Measurements from ENCODE around the gene YTHDC2.
"Not testable (repeated sequence)": the region's sequence is repeated elsewhere in the genome, so short reads cannot be mapped to it uniquely, and the experiment has no call there.

YTHDC2 gene

GRCh38 chr5:113520899-113521298 lies 7.4 kb downstream of the YTHDC2 start:
- no peak for DNase-seq

- no peak for DNase-seq
Measured at GRCh38 chr5:113523168-113523567, 9.7 kb downstream of the YTHDC2 start.

DNA sequence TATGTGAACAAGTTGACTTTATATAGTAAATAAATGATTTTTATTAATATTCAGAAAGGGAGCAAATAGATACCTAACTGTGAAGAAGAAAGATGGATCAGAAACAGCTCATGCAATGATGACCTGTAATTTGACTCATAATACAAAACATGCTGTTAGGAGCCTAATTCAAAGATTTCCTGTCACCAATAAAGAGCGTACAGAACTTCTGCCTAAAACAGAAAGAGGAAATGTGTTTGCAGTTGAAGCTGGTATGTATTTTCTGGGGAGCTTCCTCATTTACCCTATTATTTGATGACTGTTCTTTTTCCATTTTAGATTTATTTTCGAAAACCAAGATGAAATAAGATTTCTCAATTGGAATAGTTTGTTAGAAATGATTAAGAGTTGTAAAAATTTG lies 11.4 kb downstream of the YTHDC2 start:
- DNase-seq, result no peak

DNA sequence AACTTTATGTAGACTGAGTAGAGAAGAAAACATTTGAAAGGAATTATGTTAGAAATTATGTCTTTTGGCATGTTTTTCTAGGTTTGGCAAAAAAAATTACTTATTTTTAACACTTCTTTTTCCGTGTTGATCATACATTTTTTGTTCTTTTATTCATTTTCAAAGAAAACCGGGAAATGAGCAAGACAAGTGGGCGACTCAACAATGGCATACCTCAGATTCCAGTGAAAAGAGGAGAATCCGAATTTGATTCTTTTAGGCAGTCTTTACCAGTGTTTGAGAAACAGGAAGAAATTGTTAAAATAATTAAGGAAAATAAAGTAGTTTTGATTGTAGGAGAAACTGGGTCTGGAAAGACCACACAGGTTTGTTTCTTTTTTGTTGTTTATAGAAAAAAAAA lies 12.9 kb downstream of the YTHDC2 start:
- DNase-seq, result no peak

GRCh38 chr5:113527746-113528145 lies 14.3 kb downstream of the YTHDC2 start:
- no peak for DNase-seq

- DNase-seq, result no peak
Measured at GRCh38 chr5:113531481-113532159, 18.1 kb downstream of the YTHDC2 start.

- DNase-seq, result no peak
Measured at GRCh38 chr5:113538313-113538712, 24.8 kb downstream of the YTHDC2 start.

DNA sequence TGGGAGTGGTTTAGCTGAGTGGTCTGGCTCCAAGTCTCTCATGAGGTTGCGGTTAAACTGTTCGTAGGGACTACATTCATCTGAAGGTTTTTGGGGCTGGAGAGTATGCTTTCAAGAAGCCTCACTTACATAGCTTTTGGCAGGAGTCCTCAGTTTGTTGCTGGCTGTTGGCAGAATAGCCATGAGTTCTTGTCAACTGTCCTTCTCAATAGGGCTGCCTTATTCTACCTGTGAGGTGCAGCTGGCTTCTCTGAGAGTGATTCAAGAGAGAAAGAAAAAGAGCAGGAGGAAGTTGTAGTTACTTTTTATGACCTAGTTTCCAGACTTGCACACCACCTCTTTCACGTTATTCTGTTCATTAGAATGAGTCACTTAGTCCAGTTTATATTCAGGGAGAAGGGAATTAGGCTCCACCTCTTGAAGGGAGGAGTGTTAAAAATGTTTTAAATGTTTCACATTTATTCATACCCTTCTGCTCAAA lies 33.2 kb downstream of the YTHDC2 start:
- DNase-seq, result no peak

DNA sequence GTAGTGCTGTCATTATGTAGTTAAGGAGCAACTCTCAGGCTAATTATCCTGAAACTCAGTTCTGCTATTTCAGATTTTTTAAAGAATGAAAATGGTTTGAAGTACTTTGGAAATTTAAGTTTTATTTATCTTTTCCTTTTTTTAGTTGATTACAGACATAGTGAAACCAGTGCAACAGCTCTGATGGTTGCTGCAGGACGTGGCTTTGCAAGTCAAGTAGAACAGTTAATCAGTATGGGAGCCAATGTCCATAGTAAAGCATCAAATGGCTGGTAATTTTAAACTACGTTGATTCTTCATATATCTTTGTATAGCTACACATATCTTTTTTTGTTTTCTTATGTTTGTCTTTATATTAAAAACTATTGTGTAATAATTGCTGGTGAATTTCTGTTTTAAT lies 34.9 kb downstream of the YTHDC2 start:
- no peak for DNase-seq

- no peak for DNase-seq
Measured at GRCh38 chr5:113552137-113552536, 38.6 kb downstream of the YTHDC2 start.

- no peak for DNase-seq
Measured at GRCh38 chr5:113552620-113553019, 39.1 kb downstream of the YTHDC2 start.

GRCh38 chr5:113562828-113563400 lies 49.4 kb downstream of the YTHDC2 start:
- no peak for DNase-seq

DNA sequence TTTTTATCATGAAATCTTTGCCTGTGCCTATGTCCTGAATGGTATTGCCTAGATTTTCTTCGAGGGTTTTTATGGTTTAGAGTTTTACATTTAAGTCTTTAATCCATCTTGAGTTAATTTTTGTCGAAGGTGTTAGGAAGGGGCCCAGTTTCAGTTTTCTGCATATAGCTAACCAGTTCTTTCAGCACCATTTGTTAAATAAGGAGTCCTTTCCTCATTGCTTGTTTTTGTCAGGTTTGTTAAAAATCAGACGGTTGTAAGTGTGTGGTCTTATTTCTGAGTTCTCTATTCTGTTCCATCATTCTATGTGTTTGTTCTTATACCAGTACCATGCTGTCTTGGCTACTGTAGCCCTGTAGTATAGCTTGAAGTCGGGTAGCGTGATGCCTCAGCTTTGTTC lies 55.9 kb downstream of the YTHDC2 start:
- DNase-seq, result no peak

DNA sequence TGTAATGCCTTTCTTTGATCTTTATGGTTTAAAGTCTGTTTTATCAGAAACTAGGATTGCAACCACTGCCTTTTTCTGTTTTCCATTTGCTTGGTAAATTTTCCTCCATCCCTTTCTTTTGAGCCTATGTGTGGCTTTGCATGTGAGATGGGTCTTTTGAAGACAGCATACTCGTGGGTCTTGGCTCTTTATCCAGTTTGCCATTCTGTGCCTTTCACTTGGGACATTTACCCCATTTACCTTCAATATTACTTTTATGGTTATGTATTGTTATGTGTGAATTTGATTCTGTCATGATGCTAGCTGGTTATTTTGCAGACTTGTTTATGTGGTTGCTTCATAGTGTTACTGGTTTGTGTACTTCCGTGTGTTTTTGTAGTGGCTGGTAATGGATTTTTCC lies 59.2 kb downstream of the YTHDC2 start:
- no peak for DNase-seq

DNA sequence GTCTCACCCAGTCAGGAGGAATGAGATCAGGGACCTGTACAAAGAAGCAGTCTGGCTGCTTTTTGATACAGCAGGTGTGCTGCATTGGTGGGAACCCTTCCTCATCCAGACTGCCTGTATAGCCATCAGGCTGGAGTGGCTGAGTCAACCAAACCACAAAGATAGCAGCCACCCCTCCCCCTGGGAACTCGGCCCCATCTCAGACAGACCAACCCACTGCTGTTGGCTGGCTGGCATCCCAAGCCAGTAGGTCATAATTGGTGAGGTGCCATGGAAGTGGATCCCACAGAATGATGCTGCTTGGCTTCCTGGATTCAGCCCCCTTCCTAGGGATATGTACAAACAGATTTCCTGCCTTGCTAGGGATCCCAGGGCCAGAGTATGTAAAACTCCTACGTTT lies 60.9 kb downstream of the YTHDC2 start:
- no peak for DNase-seq

DNA sequence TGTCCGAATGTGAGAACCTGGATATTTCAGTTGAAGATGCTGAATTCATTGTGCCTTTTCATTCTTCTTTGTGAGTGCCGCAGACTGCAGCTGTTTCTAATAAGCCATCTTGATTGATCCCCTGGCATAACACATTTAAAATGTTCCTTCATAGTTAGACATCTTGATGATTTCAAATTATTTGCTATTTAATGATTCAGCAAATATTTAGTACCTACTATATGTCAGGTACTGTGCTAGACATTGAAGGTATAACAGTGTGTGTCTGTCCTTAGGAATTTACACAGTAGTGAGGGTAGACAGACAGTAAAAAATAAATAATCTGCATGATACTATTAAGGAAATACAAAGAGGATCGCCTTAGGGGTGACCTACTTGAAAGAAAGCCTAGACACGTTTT lies 61.6 kb downstream of the YTHDC2 start:
- no peak for DNase-seq

DNA sequence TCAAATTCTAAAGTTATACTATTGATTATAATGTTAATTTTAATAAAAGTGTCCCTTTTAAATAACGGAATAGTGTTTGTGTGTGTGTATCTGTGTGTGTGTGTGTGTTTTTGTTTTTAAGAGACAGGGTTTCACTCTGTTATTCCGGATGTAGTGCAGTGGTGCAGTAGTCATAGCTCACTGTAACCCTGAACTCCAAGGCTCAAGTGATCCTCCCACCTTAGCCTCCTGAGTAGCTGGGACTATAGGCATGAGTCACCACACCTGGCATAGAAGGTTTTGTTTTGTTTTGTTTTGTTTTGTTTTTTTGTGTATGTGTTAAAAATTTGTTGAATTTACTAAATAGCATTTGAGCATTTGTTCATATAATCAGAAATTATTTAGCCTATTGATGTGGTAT lies 64.6 kb downstream of the YTHDC2 start:
- DNase-seq, result no peak

- no peak for DNase-seq
Measured at GRCh38 chr5:113581388-113581787, 67.9 kb downstream of the YTHDC2 start.

- DNase-seq, result no peak
Measured at GRCh38 chr5:113598150-113598549, 84.7 kb downstream of the YTHDC2 start.

GRCh38 chr5:113598926-113599325 lies 85.4 kb downstream of the YTHDC2 start:
- DNase-seq, result no peak

DNA sequence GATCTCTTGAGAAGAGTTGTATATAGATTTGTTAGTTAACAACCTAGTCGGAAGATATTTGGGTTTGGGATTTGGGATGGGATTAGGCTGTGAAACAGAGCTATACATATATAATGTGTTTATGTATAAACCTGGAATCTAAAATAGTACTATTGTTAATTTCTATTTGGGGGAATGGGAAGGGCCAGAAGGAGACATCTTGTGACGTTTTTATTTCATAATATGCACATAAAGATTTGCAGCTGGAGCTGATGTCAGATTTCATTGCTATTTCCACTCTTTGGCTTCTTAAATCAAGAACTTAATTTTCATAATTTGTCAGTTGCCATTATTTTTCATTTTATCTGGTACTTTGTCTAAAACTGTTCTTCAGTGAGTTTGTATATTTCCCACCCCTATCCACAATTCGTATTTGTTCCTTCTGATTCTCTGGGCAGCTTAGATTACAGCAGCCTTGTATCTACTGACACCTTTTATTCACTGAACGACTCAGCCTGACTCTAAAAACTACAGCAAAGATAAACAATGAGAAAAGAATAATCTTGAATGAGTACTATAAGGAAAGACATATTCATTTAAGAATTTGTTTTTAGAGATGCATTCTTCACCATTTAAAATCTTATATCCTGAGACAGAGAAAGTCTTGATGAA lies 86.9 kb downstream of the YTHDC2 start:
- no peak for DNase-seq

DNA sequence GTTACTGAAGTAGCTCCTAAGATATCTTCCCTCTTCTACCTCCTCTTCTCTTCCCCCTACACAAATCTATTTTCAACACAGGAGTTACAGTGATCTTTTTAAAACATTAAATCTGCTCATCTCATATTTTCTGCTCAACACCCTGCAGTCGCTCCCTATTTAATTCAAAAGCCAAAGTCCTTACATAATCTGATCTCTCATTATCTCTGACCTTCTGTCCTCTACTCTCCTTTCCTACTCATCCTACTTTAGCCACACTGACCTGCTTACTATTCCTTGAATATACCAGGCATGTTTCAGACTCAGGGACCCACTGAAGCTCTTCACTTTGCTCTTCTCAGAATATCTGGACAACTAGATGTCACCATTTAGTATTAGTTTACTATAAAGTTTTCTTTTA lies 87.9 kb downstream of the YTHDC2 start:
- no peak for DNase-seq

DNA sequence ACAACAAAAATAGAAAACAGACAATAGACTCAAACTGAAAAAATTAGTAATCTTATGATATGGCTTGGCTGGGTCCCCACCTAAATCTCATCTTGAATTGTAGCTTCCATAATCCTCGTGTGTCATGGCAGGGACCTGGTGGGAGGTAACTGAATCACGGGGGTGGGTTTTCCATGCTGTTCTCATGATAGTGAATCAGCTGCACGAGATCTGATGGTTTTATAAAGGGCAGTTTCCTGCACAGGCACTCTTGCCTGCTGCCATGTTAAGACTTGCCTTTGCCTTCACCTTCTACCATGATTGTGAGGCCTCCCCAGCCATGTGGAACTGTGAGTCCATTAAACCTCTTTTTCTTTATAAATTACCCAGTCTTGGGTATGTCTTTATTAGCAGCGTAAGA lies 89.8 kb downstream of the YTHDC2 start:
- DNase-seq, result not testable (repeated sequence)
